HG03066 (cell line): ENCODE results near the gene CYRIA.

Source experiments
- ATAC-seq: cut with Tn5 transposase; IDR thresholded peaks from one replicate; pipeline ENCODE4 v1.9.1; 2021; ENCODE audit warnings: low read depth; ENCODE audit not compliant: unreplicated experiment

Gene CYRIA

DNA sequence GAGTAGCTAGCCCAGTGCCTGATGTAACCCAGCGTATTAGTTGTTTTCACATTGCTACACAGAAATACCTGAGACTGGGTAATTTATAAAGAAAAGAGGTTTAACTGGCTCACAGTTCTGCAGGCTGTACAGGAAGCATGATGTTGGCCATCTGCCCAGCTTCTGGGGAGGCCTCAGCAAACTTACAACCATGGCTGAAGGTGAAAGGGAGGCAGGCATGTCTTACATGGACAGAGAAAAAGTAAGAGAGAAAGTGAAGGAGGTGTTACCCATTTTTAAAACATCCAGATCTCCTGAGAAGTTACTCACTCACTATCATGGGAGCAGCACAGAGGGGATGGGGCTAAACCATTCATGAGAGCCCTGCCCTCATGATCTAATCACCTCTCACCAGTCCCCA is 6.1 kb upstream of the CYRIA start:
- no peak for ATAC-seq

DNA sequence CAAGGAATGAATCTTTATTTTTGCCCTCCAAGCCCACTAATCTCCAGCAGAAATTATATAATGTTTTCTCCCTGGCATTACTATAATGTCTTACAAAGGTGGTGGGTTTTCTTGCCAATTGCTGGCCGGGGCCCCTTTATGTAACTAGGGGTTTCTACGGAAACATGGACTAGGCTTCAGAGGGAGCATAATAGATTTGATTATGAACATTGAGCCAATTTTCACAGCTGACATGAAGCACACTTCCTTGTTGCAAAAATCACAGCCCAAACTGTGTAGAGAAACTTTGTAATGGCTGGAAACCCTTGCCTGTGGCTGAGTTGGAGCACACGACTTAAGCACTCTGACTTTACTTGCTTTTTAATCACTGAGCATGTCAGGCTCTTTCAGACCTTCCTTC is 3.8 kb upstream of the CYRIA start:
- no peak for ATAC-seq

DNA sequence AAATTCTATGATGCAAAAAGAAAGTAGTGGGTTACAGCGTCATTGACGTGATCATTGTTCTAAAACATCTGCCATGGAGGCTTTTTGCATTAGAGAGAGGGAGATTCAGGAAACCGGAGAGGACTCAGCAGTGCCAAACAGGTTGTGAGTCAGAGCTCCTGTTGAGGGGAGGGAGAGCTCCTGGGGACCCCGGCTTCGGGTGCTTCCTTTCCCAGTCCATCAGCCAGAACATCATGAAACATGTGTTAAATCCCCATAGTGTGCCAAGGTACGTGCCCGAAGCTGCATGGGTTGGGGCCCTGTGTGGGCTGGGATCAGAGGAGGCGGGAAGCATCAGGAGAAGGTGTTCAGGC is 791 bp upstream of the CYRIA start:
- ATAC-seq, result no peak

DNA sequence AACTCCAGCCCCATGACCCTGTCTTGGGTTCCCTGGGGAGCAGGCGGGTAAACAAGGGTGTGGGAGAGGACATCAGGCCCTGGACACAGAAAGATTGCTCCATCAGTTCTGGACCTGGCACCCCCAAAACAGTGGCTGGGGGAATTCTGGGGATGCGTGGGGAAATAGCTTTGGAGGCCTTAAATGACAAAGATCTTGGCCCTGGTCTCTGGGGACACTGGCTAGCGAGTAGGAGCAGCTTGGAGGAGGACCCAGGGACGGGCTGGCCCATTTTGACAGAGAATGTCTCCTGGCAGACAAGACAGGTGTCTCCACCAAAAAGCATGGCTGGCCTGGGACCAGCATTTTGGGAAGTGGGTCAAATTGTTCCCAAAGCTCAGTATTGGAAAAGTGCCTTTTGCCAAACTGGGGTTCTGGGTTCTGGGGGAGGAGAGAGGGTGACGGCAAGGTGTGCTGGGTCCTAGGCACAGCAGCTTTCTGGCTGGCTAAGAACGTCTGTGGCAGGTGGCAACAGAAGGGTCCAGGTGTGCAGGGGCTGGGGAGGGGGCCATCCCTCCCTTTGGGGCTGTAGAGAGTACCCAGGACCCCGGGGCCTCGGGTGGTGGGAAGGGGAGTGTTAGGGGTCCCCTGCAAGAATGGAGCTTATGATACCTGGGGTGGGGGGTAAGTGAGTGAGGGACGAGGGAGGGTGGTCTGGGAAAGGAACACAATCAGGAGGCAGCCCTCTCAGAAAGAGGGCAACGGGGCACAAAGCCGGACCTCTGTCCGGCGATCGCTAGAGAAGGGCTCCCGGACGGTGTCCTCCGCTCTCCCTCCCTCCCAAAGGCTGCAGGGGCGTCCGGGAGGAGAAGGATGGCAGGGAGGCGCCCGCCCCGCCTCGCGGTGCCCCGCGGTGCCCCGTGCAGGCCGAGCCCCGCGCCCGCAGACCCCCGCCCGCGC is 556 bp downstream of the CYRIA start:
- ATAC-seq, result peak; percentile 17

DNA sequence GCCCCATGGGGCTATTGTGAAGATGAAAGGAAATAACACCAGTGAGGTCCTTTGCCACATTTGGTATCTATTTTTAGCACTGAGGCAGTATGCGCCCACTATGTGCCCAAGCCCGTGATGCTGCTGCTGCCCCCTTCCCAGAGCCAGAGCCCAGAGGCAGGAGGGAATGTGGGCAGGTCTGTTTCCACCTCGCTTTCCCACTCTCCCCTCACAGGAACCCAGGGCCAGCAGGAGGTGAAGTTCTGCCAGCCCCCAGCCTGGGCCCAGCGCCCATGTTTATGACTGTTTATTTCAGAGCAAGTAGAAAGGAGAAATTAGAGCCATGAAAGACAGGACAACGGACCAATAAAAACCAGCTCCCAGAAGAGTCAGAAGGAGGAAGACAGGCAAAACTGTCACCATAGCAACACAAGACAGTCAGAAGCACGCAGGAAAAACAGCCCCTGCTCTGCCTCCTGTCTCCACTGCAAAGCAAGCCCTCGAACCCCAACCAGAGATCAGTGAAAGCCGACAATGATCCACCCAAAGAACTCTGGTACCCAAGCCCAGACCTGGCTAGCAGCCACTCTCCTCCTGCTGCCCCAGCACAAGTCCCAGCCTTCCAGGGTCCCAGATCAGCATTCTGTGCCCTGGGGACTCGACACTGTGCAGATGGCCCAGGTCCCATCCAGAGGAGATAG is 1.4 kb downstream of the CYRIA start:
- no peak for ATAC-seq

DNA sequence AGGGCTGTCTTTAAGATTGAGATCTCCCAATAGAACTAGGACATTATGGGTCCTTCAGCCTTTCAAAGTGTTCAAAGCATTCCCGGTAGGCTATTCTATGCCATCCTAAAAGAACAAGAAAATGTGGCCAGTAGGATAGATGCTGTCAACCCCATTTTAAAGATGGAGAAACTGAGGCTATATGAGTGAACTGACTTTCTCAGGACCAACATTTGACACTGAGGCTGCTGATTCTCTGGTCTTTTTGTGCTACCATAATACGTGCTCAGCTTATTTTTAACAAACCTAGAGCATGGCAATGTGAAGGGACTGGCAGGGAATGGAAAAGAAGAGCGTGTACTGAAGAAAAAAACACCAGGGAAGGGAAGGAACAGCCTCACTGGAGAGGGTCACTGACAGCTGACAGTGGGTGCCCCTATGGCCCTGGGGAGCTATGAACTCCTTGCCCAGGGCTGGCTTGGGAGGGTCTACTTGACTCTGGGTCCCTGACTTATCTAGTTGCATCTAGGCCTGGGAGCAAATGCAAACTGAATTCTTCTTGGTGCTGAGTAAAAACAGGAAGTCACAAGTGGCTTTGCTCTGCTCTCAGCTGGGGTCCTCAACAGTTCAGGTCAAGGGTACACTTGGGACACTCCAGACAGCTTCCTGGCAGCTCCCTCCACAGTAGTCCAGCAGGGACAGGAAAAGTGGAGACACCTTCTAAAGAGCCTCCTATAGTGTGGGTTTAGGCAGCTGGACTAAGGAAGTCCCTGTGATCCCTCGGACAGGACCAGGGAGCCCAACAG is 2.3 kb downstream of the CYRIA start:
- ATAC-seq, result no peak

DNA sequence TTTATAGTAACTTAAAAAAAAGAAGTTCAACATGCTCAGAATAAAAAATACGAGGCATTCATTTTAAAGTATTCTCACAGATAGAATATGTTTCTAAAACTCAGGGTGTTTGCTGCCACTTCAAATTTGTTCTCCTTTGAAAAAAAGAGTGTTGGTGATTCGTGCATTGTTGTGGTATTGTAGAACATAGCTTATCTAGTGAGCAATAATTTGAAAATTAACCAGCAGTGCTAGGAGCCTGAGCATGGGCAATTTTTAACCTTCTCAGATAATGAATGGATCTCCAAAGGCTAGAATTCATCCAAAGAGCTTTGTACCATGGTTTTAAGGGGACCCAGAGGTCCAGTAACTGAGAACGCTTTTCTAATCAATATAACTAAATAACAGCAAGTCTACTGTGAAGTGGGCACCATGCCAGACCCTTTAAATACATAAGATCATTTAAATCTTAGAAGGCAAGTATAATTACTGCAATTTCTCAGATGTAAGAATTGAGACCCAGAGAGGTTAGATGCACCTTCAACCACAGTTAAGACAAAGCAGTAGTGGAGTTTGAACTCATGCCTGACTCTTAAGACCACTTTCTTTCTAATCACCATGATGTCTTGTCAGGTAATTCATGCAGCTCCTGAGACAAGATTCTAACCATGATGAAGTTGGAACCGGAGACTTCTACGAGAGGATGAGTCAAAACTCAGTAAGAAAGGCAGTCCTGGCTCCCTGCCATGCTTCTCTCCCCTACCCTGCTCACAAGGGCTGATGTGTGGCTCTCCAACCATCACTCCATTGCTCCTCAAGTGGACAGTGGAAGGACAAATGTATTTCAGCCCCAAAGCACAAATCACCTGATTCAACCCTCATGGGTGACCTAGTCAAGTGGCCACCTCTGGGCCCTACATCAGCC is 3.4 kb downstream of the CYRIA start:
- no peak for ATAC-seq

DNA sequence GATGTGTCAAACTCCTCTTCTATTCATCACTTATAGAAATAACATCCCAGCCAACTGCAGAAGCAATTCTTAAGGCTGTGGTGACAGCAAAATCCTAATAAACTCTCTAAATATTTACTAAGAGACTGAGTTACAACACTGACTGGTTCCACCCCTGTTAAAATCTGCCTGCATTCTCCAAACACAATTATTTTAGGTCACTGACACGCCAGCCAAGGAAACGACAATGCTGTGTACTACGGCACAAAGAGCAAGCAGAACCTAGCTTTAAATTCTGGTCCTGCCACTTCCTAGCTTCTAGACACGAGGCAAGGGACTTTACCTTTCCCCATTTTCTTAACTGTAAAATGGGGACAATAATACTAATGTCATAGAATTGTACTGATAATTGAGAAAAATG is 4.1 kb downstream of the CYRIA start:
- ATAC-seq, result no peak

DNA sequence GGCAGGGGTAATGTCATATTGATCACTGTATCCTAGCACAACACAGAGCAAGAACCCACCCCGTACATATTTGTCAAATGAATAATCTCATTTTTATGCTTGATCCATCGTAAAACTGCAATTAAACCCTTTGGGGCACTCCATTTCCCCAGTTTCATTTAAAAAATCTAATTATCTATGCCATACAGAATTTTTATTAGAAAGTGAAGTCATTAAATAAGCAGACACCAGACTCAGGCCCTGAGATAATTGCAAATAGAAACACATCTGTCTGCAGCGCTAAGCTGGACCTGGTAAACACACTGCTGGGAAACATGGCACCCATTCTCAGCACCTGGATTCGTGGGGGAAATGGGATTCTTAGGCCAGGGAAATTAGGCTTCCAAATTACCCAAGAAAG is 5.1 kb downstream of the CYRIA start:
- no peak for ATAC-seq

DNA sequence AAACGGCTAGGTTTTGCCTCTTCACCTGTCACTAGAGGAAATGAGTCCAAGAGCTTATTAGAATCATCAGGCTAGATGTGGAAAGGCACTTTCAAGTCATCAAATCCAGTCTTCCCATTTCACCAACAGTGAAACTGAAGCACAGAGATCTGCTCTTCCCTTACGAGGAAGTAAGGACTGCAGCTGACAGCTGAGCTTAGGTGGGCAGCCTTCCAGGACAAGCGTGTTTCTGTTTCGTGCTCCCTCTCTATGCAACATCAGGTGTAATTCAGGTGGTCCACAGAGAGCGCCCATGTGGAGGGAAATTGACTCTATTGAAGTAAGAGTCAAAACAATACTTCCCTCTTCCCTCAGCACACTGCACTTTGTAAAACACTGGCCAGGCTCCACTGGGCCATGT is 5.5 kb downstream of the CYRIA start:
- no peak for ATAC-seq

DNA sequence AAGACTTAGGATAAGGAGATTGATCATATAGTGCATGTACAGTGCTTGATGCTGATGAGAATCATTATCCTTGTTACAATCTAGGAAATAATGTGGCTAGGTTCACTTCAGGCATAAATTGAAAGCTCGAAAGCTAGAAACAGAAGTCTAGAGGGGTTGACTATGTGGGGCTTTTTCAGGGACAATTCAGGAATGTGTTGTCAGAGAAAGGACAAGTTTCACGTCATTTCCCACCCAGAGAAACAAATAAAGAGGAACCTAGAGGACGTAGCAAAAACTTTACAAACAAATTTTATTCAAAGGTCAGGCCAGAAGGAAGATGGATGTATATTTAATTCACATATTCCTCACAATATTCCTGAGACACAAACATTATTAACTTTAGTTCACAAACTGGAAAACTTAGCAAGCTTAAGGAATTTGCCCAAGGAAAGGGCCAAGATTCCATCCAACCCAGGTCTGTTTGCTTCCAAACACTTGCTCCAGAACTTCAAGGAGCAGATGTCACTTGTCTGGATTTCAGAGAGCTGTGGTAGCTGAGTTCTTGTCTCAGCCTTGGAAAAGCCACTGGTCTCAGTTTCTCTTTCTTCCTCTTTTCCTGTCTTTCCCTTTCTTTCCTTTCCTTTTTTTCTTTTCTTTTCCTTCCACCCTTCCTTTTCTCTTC is 7.4 kb downstream of the CYRIA start:
- no peak for ATAC-seq

DNA sequence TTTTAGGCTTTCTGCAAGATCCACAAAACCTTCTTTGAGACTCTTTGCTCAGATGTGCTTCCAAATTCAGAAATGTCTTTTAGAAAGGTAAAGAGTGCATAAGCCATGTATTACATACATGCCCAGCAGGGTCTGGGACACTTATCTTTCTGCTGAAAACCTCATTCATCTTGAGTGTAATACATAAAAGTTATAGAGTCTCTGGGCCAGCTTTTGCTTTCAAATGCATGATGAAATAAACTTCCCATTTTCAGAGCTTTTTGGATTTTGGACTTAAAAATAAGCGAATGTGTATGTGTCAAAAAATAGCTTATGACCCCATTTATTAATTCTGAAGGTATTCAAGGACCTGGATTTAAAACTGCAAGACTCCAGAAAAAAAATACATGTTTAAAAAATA is 8.0 kb downstream of the CYRIA start:
- ATAC-seq, result no peak

DNA sequence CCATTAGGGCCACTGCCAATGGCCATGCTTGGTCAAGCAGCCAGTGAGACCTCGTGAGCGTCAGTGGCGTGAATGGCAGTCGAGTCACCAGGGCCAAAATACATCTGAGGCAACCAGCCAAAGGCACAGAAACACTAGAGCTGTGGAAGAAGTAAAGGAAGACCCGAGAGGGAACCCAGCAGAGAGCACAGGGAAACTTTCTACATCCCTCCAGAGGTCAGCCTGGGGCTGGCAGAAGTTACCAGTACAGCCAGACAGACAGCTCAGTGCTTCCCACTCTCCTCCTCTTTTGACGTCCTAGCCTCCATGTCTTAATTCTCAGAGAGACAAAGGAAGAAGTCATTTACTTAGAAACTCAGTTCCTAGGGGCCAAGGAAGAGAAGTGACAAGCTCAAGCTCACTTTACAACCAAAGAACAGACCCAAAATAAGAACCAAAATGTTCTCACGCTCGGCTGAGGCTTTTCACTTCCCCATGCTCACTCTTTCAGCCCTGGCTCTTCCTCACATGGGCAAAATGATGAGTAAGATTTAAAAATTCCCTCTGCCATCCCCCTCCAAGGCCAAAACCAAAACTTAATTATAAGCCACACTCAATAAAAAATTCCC is 8.7 kb downstream of the CYRIA start:
- peak; percentile 81 for ATAC-seq

DNA sequence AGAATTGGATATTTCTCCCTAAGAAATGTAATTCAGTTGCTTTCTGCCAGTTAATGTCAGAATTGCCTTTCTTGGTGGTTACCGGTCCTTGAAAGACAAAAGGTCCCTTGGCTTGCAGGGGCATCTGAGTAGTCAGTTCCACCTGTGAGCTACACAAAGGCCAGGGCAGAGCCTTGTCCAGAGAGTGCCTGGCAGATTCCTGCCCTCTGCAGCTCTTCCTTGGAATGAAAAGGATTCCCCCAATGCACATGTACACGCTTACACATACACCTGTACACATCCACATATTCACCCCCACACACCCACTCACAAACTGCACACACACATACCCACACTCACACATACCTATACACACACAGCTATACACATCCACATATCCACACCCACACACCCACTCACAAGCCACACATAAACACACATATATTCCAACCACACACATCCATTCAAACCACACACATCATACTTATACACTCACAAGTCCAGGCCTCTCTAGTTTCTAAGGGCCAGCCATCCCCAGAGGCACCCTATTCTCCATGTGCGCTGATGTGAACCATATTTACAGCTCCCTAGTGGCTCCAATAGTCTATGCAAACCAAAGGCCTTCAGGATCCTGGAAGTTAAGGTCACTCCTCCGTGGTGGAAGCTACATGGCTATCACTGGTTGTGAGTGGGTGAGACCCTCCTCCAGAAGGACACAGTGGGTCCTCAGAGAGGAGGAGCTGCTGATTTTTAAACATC is 9.6 kb downstream of the CYRIA start:
- ATAC-seq, result no peak

DNA sequence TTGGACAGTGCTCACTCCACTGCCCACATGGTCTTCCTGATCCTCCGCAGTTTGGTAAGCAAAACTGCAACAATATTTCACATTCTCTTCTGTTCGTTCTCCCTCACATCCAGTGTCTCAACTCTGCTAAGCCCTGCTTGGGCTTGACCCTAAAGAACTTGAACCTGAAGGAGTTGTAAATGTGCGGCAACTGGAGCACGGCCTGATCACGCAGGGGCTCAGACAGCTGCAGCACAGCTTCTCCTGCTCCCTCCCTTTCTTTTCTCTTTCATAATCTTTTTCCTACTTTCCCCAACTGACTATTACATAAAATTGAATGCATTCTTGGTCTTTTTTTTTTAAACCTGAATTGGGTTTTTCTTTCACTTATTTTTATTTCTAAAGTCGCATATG is 10.2 kb downstream of the CYRIA start:
- no peak for ATAC-seq

DNA sequence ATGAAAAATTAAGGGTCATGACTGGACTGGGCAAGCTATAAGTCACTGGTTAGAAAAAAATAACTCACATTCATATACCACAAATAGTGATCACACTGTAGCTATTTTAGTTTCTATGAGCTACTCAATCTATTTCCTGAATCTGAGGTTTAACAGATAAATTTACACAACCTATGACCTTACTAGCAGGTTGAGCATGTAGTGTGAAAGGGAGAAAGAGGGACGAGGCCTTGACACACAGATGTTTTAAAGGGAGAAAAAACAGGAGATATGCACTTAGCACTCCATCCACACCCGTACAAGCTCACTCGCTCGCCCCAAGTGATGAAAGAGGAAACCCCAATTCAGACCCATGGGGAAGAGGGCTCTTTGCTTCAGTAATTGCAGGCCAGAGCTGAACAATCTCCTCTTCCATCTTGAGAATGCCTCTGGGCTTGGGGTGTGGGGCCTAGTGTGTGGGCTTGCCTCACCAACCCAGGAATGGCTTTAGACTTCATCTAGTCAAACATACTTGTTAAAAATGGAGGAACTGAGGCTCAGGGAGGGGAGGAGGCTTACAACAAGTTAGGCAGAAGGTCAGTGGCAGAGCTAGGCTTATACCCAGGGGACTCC is 10.7 kb downstream of the CYRIA start:
- no peak for ATAC-seq

DNA sequence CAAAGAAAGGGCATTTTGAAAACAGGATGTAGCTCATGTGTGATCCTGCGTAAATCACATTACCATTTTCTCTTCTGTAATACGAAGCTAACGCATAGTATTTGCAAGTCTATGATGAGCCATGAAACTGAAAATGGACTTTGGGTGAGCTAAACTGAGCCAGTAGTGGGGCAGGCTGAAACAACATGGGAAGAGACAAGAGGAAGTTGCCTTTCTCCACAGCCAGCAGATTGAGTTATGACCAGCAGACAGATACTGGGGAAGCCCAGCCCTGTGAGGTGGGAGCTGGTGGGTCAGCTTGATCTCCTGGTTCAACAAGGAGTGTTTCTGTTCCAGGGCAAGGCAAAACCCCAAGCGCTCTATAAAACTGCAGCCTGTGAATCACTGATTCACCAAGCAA is 11.8 kb downstream of the CYRIA start:
- peak; percentile 44 for ATAC-seq

DNA sequence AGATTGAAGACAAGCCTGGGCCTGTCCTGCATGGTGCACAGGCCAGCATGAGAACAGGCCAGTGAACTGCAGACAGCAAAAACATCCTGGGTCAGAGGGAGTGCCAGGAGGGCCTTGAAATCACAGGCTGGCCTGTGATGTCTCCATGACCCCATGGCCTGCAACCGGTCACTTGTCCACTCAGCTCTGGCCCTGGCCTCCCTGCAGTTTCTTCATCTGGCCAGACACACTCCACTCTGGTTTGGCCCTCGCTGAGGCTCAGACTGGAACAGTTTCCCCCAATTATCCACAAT is 12.6 kb downstream of the CYRIA start:
- no peak for ATAC-seq
